Suprapubic skin (tissue), 3 donors: ENCODE results near the gene GMEB2.

Source experiments
- EP300 ChIP-seq: sonication (generic); formaldehyde crosslinking; IDR thresholded peaks from one replicate; pipeline ENCODE4 v1.6.1; 2017; ENCODE audit warnings: antibody characterized with exemption
- POLR2A ChIP-seq, 2 donors: fragments of 450-650 bp; IDR thresholded peaks; one replicate each; pipeline ENCODE4 v1.6.1; 2017; ENCODE audit warnings: antibody characterized with exemption in 2 of 2, mild to moderate bottlenecking in 2 of 2, moderate library complexity in 2 of 2
- TF ChIP-seq, protein P1 (sequence below), 2 donors: fragments of 200-600 bp in 1 of 2; fragments of 450-650 bp in 1 of 2; sonication (generic) in 1 of 2; IDR thresholded peaks; one replicate each; pipeline ENCODE4 v1.5.1; 2016 to 2019; ENCODE audit warnings: antibody characterized with exemption in 2 of 2, mild to moderate bottlenecking in 1 of 2, moderate library complexity in 1 of 2

DNA sequence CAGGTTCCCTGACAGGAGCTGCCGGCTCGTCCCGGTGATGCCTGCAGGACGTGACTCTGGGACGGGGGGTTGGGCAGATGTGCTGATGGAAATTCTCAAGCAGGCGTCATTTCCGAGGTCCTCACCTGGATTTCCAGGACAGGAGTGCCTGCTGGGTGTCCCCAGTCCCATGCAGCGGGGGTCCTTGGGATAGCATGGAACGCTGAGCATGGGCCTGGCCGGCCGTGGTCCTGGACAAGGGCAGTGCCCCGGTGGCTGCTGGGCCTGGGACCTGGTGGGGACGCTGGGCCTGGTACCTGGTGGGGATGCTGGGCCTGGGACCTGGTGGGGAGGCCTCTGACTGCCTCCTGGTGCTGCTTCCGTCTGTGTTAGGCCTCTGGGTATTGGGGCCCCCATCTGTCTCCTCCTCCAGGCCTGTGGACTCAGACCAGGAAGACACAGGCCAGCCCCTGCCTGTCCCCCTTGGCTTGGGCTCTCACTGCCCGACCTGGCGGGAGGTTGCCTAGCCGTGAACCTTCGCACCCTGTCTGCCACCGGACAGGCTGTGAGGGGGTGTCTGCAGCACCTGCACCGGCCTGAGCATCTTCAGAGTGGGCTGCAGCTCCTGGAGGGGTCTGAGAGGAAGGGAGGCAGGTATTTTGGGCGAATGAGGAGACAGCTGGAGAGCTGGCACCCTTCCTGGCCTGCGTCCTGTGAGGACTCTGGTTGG is 37.4 kb upstream of the GMEB2 start:
- TF ChIP-seq EP300: no peak
- TF ChIP-seq, protein P1, sequence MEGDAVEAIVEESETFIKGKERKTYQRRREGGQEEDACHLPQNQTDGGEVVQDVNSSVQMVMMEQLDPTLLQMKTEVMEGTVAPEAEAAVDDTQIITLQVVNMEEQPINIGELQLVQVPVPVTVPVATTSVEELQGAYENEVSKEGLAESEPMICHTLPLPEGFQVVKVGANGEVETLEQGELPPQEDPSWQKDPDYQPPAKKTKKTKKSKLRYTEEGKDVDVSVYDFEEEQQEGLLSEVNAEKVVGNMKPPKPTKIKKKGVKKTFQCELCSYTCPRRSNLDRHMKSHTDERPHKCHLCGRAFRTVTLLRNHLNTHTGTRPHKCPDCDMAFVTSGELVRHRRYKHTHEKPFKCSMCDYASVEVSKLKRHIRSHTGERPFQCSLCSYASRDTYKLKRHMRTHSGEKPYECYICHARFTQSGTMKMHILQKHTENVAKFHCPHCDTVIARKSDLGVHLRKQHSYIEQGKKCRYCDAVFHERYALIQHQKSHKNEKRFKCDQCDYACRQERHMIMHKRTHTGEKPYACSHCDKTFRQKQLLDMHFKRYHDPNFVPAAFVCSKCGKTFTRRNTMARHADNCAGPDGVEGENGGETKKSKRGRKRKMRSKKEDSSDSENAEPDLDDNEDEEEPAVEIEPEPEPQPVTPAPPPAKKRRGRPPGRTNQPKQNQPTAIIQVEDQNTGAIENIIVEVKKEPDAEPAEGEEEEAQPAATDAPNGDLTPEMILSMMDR (IDR thresholded peaks at IDR 0.05): no peak
- TF ChIP-seq POLR2A (IDR thresholded peaks at IDR 0.05): no peak
